BJ (cell line): Measurements from ENCODE around the gene PRPF40A. TPM values are rescaled to one million over a fixed set of nuclear protein-coding genes. Genes with fewer than 3 reads are reported as not detected.

Experiments used
- CTCF ChIA-PET: fragments of 350-600 bp; formaldehyde crosslinking; extraction: SDS; loops from one replicate; lab custom pipeline; 2021; ENCODE audit warnings: antibody characterized with exemption, inconsistent platforms; lab: Yijun Ruan, JAX
- POLR2A ChIA-PET: fragments of 300-600 bp; sonication (Branson Sonifier 250); formaldehyde crosslinking; extraction: SDS; loops from one replicate; lab custom pipeline; 2021; ENCODE audit warnings: antibody characterized with exemption; lab: Charles Lee
- DNase-seq: peaks from one replicate; pipeline ENCODE4 v3.0.0-alpha.2; 2011; ENCODE audit warnings: low read depth
- H3K27me3 ChIP-seq: 2 replicates; pipeline ENCODE4 v1.6.0; 2011; ENCODE audit warnings: low read length; ENCODE audit not compliant: control insufficient read depth, insufficient read depth
- H3K36me3 ChIP-seq: 2 replicates; pipeline ENCODE4 v1.5.1; 2011; ENCODE audit warnings: low read length; ENCODE audit not compliant: control insufficient read depth, insufficient read depth
- H3K4me3 ChIP-seq: 2 replicates; pipeline ENCODE4 v1.5.1; 2011; ENCODE audit warnings: low read depth, mild to moderate bottlenecking, control low read depth, low read length
- CTCF ChIP-seq: IDR thresholded peaks from 2 replicates; pipeline ENCODE4 v1.5.1; 2011; ENCODE audit warnings: low read depth, mild to moderate bottlenecking, control low read depth, inconsistent platforms, low read length, moderate library complexity; ENCODE audit not compliant: insufficient read depth
- polyA plus RNA-seq: library from polyadenylated mRNA; depleted of rRNA; stranded (reverse); fragments of >200 nt; gene quantifications from 2 replicates; pipeline ENCODE4 v1.2.3, GENCODE V29; 2011

PRPF40A gene
- polyA plus RNA-seq, 1 experiment: 135 TPM

GRCh38 chr2:152706477-152707021 lies 10.7 kb downstream of the PRPF40A start:
- POLR2A ChIA-PET: no interaction called here
- TF ChIP-seq CTCF: no peak
- DNase-seq: no peak
- Histone ChIP-seq H3K4me3 (no peak overlapping the region), H3K36me3 (no peaks in the 10 kb centered on the region; the same call in 1 of the 2 replicates), H3K27me3 (no peaks in the 10 kb centered on the region)
- CTCF ChIA-PET: interaction anchor here (0.6 kb wide), 1 partner anchor 260 kb away, joined by 3 read pairs; no protein-coding TSS in a partner anchor

- no peak for TF ChIP-seq CTCF
- no peaks in the 10 kb centered on the region; the same call in 1 of the 2 replicates for H3K36me3 ChIP-seq
- no peak overlapping the region for H3K4me3 ChIP-seq
- no peaks in the 10 kb centered on the region for H3K27me3 ChIP-seq
- CTCF ChIA-PET: no interaction called here
- POLR2A ChIA-PET: no interaction called here
- no peak for DNase-seq
These were observed 16.1 kb downstream of the PRPF40A start for GRCh38 chr2:152701198-152701597.

GRCh38 chr2:152696476-152696875 lies 20.8 kb downstream of the PRPF40A start:
- POLR2A ChIA-PET: no interaction called here
- CTCF ChIA-PET: interaction anchor here (0.6 kb wide), 1 partner anchor 529 kb away, joined by 3 read pairs; no protein-coding TSS in a partner anchor
- Histone ChIP-seq H3K36me3 (no peaks in the 10 kb centered on the region), H3K27me3 (no peaks in the 10 kb centered on the region), H3K4me3 (no peak overlapping the region)
- no peak for TF ChIP-seq CTCF
- no peak for DNase-seq

- TF ChIP-seq CTCF: no peak
- ChIA-PET CTCF (no interaction called here), POLR2A (no interaction called here)
- DNase-seq: no peak
- Histone ChIP-seq H3K27me3 (no peaks in the 10 kb centered on the region), H3K36me3 (no peaks in the 10 kb centered on the region), H3K4me3 (no peak overlapping the region)
These were observed 21.5 kb downstream of the PRPF40A start for GRCh38 chr2:152695763-152696162.

- no peaks in the 10 kb centered on the region for H3K36me3 ChIP-seq
- POLR2A ChIA-PET: no interaction called here
- H3K4me3 ChIP-seq: no peak overlapping the region
- no peak for TF ChIP-seq CTCF
- DNase-seq: no peak
- CTCF ChIA-PET: interaction anchor here (1.1 kb wide), 1 partner anchor 56 kb away, joined by 3 read pairs; no protein-coding TSS in a partner anchor
- H3K27me3 ChIP-seq: no peaks in the 10 kb centered on the region
These were observed 23.1 kb downstream of the PRPF40A start for GRCh38 chr2:152694161-152694661.
